ENCODE measurements around the gene CTNNA2. TPM values are rescaled to one million over a fixed set of nuclear protein-coding genes. Genes with fewer than 3 reads are reported as not detected.

CTNNA2 gene
- total RNA-seq, 1 experiment from 2014 or later: 0.54 TPM

GRCh38 chr2:80231421-80231820, 718.6 kb downstream of the CTNNA2 start:
- ChIA-PET POLR2A (no interaction called here), CTCF (no interaction called here)
- H3K36me3 ChIP-seq (ENCODE audit: control insufficient read depth, insufficient read depth, low read length): no peaks in the 10 kb centered on the region
- H3K27ac ChIP-seq (ENCODE audit: low read length): no peak overlapping the region
- BruUV-seq (replicated peaks): no TSS peak
- no peaks in the 10 kb centered on the region for H3K9me3 ChIP-seq (ENCODE audit: control insufficient read depth, insufficient read depth, low read depth, low read length)
- in situ Hi-C loops (cut with HindIII; ENCODE audit: low pct_unique_long_range_greater_than_20kb, low sequenced_read_pairs): no loop called here
- no peaks in the 10 kb centered on the region for H3K4me1 ChIP-seq (ENCODE audit: control insufficient read depth, insufficient read depth, low read length)
- DNase-seq (ENCODE audit: low read depth, low spot score) (no peak), ATAC-seq (no peak)
- no peaks in the 10 kb centered on the region for H3K27me3 ChIP-seq (ENCODE audit: control insufficient read depth, insufficient read depth, low read length)
- TF ChIP-seq, protein P1, sequence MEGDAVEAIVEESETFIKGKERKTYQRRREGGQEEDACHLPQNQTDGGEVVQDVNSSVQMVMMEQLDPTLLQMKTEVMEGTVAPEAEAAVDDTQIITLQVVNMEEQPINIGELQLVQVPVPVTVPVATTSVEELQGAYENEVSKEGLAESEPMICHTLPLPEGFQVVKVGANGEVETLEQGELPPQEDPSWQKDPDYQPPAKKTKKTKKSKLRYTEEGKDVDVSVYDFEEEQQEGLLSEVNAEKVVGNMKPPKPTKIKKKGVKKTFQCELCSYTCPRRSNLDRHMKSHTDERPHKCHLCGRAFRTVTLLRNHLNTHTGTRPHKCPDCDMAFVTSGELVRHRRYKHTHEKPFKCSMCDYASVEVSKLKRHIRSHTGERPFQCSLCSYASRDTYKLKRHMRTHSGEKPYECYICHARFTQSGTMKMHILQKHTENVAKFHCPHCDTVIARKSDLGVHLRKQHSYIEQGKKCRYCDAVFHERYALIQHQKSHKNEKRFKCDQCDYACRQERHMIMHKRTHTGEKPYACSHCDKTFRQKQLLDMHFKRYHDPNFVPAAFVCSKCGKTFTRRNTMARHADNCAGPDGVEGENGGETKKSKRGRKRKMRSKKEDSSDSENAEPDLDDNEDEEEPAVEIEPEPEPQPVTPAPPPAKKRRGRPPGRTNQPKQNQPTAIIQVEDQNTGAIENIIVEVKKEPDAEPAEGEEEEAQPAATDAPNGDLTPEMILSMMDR (IDR thresholded peaks at IDR 0.05): no peak
- no peak for TF ChIP-seq SIN3A (IDR thresholded peaks at IDR 0.05; ENCODE audit: borderline replicate concordance, insufficient read depth, low read depth, low read length)
- TF ChIP-seq REST (IDR thresholded peaks at IDR 0.05; ENCODE audit: insufficient read depth in 1 of 2, low read depth in 2 of 2, low read length in 1 of 2): no peak
- no peak overlapping the region for H3K4me3 ChIP-seq (ENCODE audit: low read depth in 2 of 2, low read length in 2 of 2)
- intact Hi-C loops (cut with micrococcal nuclease; ENCODE audit: unreplicated experiment): no loop called here

DNA sequence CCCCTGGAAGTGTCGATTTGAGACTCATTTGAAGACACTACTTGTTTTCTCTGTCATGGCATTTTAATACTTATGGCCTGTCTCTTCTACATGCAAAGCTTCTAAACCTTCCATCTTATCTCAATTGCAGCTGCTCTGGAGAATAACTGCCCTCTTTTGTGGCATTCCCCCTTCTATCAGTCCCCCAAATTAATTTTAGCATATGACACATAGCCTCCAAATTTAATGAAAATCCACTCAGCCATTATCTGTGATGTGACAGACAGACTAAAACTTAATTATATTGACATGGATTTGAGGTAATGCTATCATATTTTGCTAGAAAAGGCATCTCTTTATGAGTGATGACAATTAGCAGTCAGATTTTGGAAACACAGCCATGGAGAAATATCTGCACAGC, 720.5 kb downstream of the CTNNA2 start:
- CTCF ChIA-PET: no interaction called here
- ATAC-seq (no peak), DNase-seq (ENCODE audit: low read depth, low spot score) (no peak)
- intact Hi-C loops (cut with micrococcal nuclease; ENCODE audit: unreplicated experiment): no loop called here
- Histone ChIP-seq H3K27me3 (ENCODE audit: control insufficient read depth, insufficient read depth, low read length) (no peaks in the 10 kb centered on the region), H3K4me3 (ENCODE audit: low read depth in 2 of 2, low read length in 2 of 2) (no peak overlapping the region), H3K27ac (ENCODE audit: low read length) (no peak overlapping the region), H3K36me3 (ENCODE audit: control insufficient read depth, insufficient read depth, low read length) (no peaks in the 10 kb centered on the region), H3K4me1 (ENCODE audit: control insufficient read depth, insufficient read depth, low read length) (no peaks in the 10 kb centered on the region), H3K9me3 (ENCODE audit: control insufficient read depth, insufficient read depth, low read depth, low read length) (no peaks in the 10 kb centered on the region)
- BruUV-seq (replicated peaks): no TSS peak
- no peak for TF ChIP-seq POLR2AphosphoS5 (IDR thresholded peaks at IDR 0.05; ENCODE audit: low read depth, low read length)
- no peak for TF ChIP-seq TCF7L2 (IDR thresholded peaks at IDR 0.05; ENCODE audit: low read depth, low read length)
- TF ChIP-seq SIN3A (IDR thresholded peaks at IDR 0.05; ENCODE audit: borderline replicate concordance, insufficient read depth, low read depth, low read length): no peak
- TF ChIP-seq, protein P1 (IDR thresholded peaks at IDR 0.05): no peak
- TF ChIP-seq REST (IDR thresholded peaks at IDR 0.05; ENCODE audit: insufficient read depth in 1 of 2, low read depth in 2 of 2, low read length in 1 of 2): no peak
- POLR2A ChIA-PET: no interaction called here
- in situ Hi-C loops (cut with HindIII; ENCODE audit: low pct_unique_long_range_greater_than_20kb, low sequenced_read_pairs): no loop called here

Measured in Panc1 (cell line).